Measurements from ENCODE around the gene NEK3. TPM values are rescaled to one million over a fixed set of nuclear protein-coding genes. Genes with fewer than 3 reads are reported as not detected.
"Not testable (repeated sequence)": the region's sequence is repeated elsewhere in the genome, so short reads cannot be mapped to it uniquely, and the experiment has no call there.

NEK3 gene
- total and polyA plus RNA-seq, 2 donors (not counting 1 experiment from before 2014, with no cell fraction given), result 12.7 to 20.8 TPM

DNA sequence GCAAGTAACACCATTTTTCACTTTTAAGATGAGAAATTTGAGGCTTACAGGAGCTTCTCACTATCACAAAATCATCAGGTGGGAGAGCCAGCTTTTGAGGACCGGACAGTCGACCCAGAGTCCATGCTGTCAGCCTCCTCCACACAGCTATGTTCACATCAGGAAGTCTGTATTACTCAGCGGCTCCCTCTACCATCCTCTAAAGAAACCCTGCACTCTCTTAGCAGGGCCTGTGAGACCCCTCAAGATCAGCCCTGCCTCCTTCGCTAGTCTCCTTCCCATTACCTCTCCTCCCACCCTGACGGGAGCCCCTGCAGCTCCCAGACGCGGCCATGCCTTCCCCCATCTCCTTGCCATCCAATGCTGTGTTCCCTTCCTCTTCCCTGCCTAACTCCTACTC, 43.1 kb upstream of the NEK3 start:
- not testable (repeated sequence) for H3K79me2 ChIP-seq (ENCODE audit: control insufficient read depth, insufficient read depth, low read length); H4K20me1 ChIP-seq (ENCODE audit: control insufficient read depth, extremely low read depth, insufficient read depth, low read length); H2AFZ ChIP-seq (ENCODE audit: low read length); H3K4me1 ChIP-seq (ENCODE audit: control insufficient read depth, extremely low read depth, insufficient read depth, low read length); H3K4me2 ChIP-seq (ENCODE audit: extremely low read depth, insufficient read depth, low read length); H3K36me3 ChIP-seq (ENCODE audit: control insufficient read depth, insufficient read depth, low read length); H3K9ac ChIP-seq (ENCODE audit: insufficient read depth, low read length); DNase-seq (ENCODE audit: low read depth in 2 of 2); H3K27ac ChIP-seq (ENCODE audit: insufficient read depth, low read length); H3K9me3 ChIP-seq (ENCODE audit: control insufficient read depth, insufficient read depth, low read depth, low read length); H3K4me3 ChIP-seq (replicated peaks in 1 of 4; ENCODE audit: control extremely low read depth in 1 of 4, insufficient read depth in 1 of 4, low read depth in 3 of 4, low read length in 4 of 4); H3K27me3 ChIP-seq (ENCODE audit: control insufficient read depth, insufficient read depth, low read length)

GRCh38 chr13:52201439-52202193, 42.2 kb upstream of the NEK3 start:
- not testable (repeated sequence) for H3K27ac ChIP-seq (ENCODE audit: insufficient read depth, low read length); H3K79me2 ChIP-seq (ENCODE audit: control insufficient read depth, insufficient read depth, low read length); H3K36me3 ChIP-seq (ENCODE audit: control insufficient read depth, insufficient read depth, low read length); H3K4me2 ChIP-seq (ENCODE audit: extremely low read depth, insufficient read depth, low read length); H3K27me3 ChIP-seq (ENCODE audit: control insufficient read depth, insufficient read depth, low read length); H4K20me1 ChIP-seq (ENCODE audit: control insufficient read depth, extremely low read depth, insufficient read depth, low read length); H3K9me3 ChIP-seq (ENCODE audit: control insufficient read depth, insufficient read depth, low read depth, low read length); H2AFZ ChIP-seq (ENCODE audit: low read length); H3K9ac ChIP-seq (ENCODE audit: insufficient read depth, low read length); H3K4me1 ChIP-seq (ENCODE audit: control insufficient read depth, extremely low read depth, insufficient read depth, low read length); H3K4me3 ChIP-seq (replicated peaks in 1 of 4; ENCODE audit: control extremely low read depth in 1 of 4, insufficient read depth in 1 of 4, low read depth in 3 of 4, low read length in 4 of 4)
- peak; percentile 28 to 31 for TF ChIP-seq CTCF (conservative IDR thresholded peaks at IDR 0.05 in 1 of 2, IDR thresholded peaks at IDR 0.05 in 1 of 2; ENCODE audit: low read depth in 1 of 2, low read length in 2 of 2)
- DNase-seq (ENCODE audit: low read depth in 2 of 2), result peak; percentile 45 to 74

DNA sequence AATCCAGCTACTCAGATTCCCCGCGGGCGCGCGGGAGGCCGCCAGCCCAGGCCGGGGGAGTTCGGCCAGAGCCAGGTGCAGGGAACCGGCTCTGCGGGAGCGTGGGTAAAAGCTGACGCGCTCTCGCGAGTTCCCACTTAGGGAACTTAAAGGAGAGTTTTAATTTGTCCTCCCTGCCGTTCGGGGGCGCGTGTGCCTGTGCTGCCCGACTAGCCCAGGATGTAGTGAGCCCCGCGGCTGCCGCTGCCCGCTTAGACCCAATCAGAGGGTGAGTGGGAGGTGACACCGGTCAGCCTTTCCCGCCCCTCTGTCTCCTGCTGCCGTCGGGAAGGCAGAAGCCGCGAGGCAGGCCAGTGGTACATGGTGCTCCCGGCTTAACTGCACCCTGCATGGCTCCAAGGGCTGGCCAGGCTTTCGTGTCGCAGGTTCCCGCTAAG, 36.0 kb upstream of the NEK3 start:
- no peak overlapping the region for H3K9ac ChIP-seq (ENCODE audit: insufficient read depth, low read length)
- H3K79me2 ChIP-seq (ENCODE audit: control insufficient read depth, insufficient read depth, low read length), result peaks cover 12% of the 10 kb centered on the region
- H3K36me3 ChIP-seq (ENCODE audit: control insufficient read depth, insufficient read depth, low read length), result no peaks in the 10 kb centered on the region
- H3K4me3 ChIP-seq (replicated peaks in 1 of 4; ENCODE audit: control extremely low read depth in 1 of 4, insufficient read depth in 1 of 4, low read depth in 3 of 4, low read length in 4 of 4), result peak overlapping the region; percentile 85 to 93 (median 88)
- no peaks in the 10 kb centered on the region for H4K20me1 ChIP-seq (ENCODE audit: control insufficient read depth, extremely low read depth, insufficient read depth, low read length)
- H3K4me1 ChIP-seq (ENCODE audit: control insufficient read depth, extremely low read depth, insufficient read depth, low read length), result no peaks in the 10 kb centered on the region
- TF ChIP-seq CTCF (conservative IDR thresholded peaks at IDR 0.05 in 1 of 2, IDR thresholded peaks at IDR 0.05 in 1 of 2; ENCODE audit: low read depth in 1 of 2, low read length in 2 of 2), result no peak
- TF ChIP-seq EZH2 (IDR thresholded peaks at IDR 0.05; ENCODE audit: low read length, missing control alignments), result no peak
- H3K9me3 ChIP-seq (ENCODE audit: control insufficient read depth, insufficient read depth, low read depth, low read length), result no peaks in the 10 kb centered on the region
- DNase-seq (ENCODE audit: low read depth in 2 of 2), result peak; percentile 80 to 84
- peak overlapping the region; percentile 64 for H3K4me2 ChIP-seq (ENCODE audit: extremely low read depth, insufficient read depth, low read length)
- no peak overlapping the region for H3K27ac ChIP-seq (ENCODE audit: insufficient read depth, low read length)
- H3K27me3 ChIP-seq (ENCODE audit: control insufficient read depth, insufficient read depth, low read length), result no peaks in the 10 kb centered on the region
- H2AFZ ChIP-seq (ENCODE audit: low read length), result peak overlapping the region; percentile 88

Measured in fibroblast of lung (primary cell).